ENCODE data around the gene FGF3. TPM values are rescaled to one million over a fixed set of nuclear protein-coding genes. Genes with fewer than 3 reads are reported as not detected.

FGF3 gene
- polyA plus RNA-seq, 3 donors: not detected

- Histone ChIP-seq H3K9ac (ENCODE audit: insufficient read depth, low read length, poor library complexity, severe bottlenecking) (no peak overlapping the region), H3K9me3 (replicated peaks in 1 of 2; ENCODE audit: control insufficient read depth in 1 of 2, insufficient read depth in 1 of 2, low read length in 2 of 2) (peaks cover 0 to 5% of the 10 kb centered on the region in 2 donors), H2AFZ (ENCODE audit: insufficient read depth, low read depth, low read length, poor library complexity, severe bottlenecking) (no peak overlapping the region), H3K4me2 (replicated peaks; ENCODE audit: extremely low read depth, low read length, poor library complexity, severe bottlenecking) (no peak overlapping the region), H3K36me3 (replicated peaks in 1 of 2; ENCODE audit: control insufficient read depth in 1 of 2, insufficient read depth in 2 of 2, low read length in 2 of 2) (no peaks in the 10 kb centered on the region), H3K27me3 (ENCODE audit: control insufficient read depth in 2 of 2, insufficient read depth in 2 of 2, low read length in 2 of 2) (peaks cover 0 to 17% of the 10 kb centered on the region in 2 donors), H3K4me1 (ENCODE audit: control insufficient read depth in 1 of 2, insufficient read depth in 2 of 2, low read length in 2 of 2) (no peaks in the 10 kb centered on the region), H3K27ac (ENCODE audit: low read depth in 1 of 2, low read length in 2 of 2) (no peak overlapping the region), H4K20me1 (ENCODE audit: insufficient read depth, low read length) (no peaks in the 10 kb centered on the region), H3K79me2 (ENCODE audit: insufficient read depth, low read length) (no peaks in the 10 kb centered on the region), H3K4me3 (replicated peaks in 1 of 3; ENCODE audit: low read depth in 2 of 3, low read length in 3 of 3) (no peak overlapping the region)
- Mint-ChIP-seq H3K36me3 (no peaks in the 10 kb centered on the region), H3K9me3 (peaks cover 5 to 9% (median 8%) of the 10 kb centered on the region in 7 donors), H3K27ac (no peak overlapping the region), H3K4me1 (no peaks in the 10 kb centered on the region), H3K27me3 (ENCODE audit: low read depth in 3 of 3) (peaks cover 19 to 30% (median 24%) of the 10 kb centered on the region in 3 donors), H3K4me3 (no peak overlapping the region)
- DNase-seq: no peak
- intact Hi-C loops (cut with micrococcal nuclease): no loop called here
- WGBS (ENCODE audit: insufficient coverage): 98% methylated on average over 7 of the region's 9 CpGs
- no peak for TF ChIP-seq CTCF (IDR thresholded peaks at IDR 0.05)
Measured at GRCh38 chr11:69839516-69839915, 20.3 kb upstream of the FGF3 start.

DNA sequence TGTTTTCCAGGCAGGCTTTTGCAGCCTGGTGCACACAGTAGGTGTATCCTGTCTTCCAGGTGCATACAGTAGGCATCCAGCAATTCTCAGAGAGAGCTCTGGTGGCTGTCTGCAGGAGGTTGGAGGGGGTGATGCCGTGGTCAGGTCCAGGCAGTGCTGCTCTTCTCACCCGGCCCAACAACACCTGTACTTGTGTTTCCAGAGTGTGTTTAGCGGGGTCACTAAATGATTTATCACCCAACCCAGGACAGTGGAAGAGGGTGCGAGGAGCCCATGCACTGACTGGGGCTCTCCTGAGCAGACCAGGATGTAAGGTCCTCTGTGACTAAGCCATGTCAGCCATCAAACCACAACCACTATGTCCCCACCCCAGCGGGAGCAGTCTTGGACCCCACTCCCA, 18.6 kb upstream of the FGF3 start:
- Histone ChIP-seq H3K79me2 (ENCODE audit: insufficient read depth, low read length) (no peaks in the 10 kb centered on the region), H3K9ac (ENCODE audit: insufficient read depth, low read length, poor library complexity, severe bottlenecking) (no peak overlapping the region), H3K4me2 (replicated peaks; ENCODE audit: extremely low read depth, low read length, poor library complexity, severe bottlenecking) (no peak overlapping the region), H3K4me1 (ENCODE audit: control insufficient read depth in 1 of 2, insufficient read depth in 2 of 2, low read length in 2 of 2) (no peaks in the 10 kb centered on the region), H3K27me3 (ENCODE audit: control insufficient read depth in 2 of 2, insufficient read depth in 2 of 2, low read length in 2 of 2) (peaks cover 0 to 30% of the 10 kb centered on the region in 2 donors), H4K20me1 (ENCODE audit: insufficient read depth, low read length) (no peaks in the 10 kb centered on the region), H3K27ac (ENCODE audit: low read depth in 1 of 2, low read length in 2 of 2) (no peak overlapping the region), H2AFZ (ENCODE audit: insufficient read depth, low read depth, low read length, poor library complexity, severe bottlenecking) (no peak overlapping the region), H3K36me3 (replicated peaks in 1 of 2; ENCODE audit: control insufficient read depth in 1 of 2, insufficient read depth in 2 of 2, low read length in 2 of 2) (no peaks in the 10 kb centered on the region), H3K9me3 (replicated peaks in 1 of 2; ENCODE audit: control insufficient read depth in 1 of 2, insufficient read depth in 1 of 2, low read length in 2 of 2) (peaks cover 0 to 5% of the 10 kb centered on the region in 2 donors), H3K4me3 (replicated peaks in 1 of 3; ENCODE audit: low read depth in 2 of 3, low read length in 3 of 3) (no peak overlapping the region)
- 93% methylated on average over 3 of the region's 5 CpGs for WGBS (ENCODE audit: insufficient coverage)
- intact Hi-C loops (cut with micrococcal nuclease): no loop called here
- Mint-ChIP-seq H3K27ac (no peak overlapping the region), H3K36me3 (no peaks in the 10 kb centered on the region), H3K27me3 (ENCODE audit: low read depth in 3 of 3) (peaks cover 28 to 45% (median 32%) of the 10 kb centered on the region in 3 donors), H3K4me1 (no peaks in the 10 kb centered on the region), H3K4me3 (no peak overlapping the region), H3K9me3 (peaks cover 5 to 10% (median 8%) of the 10 kb centered on the region in 7 donors)
- DNase-seq: no peak
- no peak for TF ChIP-seq CTCF (IDR thresholded peaks at IDR 0.05)
